ENCODE measurements around the gene FOXN3.
"Not testable (repeated sequence)": the region's sequence is repeated elsewhere in the genome, so short reads cannot be mapped to it uniquely, and the experiment has no call there.

The FOXN3 gene

GRCh38 chr14:89298056-89298834, 118.8 kb downstream of the FOXN3 start:
- no peak for DNase-seq

DNA sequence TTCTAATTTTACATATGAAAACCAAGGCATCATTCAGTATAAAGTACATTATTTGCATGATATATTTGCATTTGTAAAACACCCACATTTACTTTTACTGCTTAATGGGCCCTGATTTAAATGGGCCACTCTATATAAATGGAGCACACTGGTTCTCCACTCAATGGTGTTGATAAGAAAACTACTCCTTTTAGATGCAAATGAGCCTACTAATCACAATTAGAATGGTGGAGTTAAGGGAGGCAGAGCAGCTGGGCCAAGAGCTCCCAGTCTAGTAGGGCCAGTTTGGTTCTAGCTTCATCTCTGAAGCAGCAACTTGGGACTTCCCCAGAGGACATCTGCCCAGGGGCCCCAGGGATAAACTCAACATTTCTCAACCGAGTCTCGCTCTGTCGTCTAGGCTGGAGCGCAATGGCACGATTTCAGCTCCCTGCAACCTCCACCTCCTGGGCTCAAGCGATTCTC, 120.7 kb downstream of the FOXN3 start:
- DNase-seq, result no peak

GRCh38 chr14:89294872-89295271, 122.2 kb downstream of the FOXN3 start:
- DNase-seq, result no peak

GRCh38 chr14:89294469-89294868, 122.6 kb downstream of the FOXN3 start:
- DNase-seq, result not testable (repeated sequence)

DNA sequence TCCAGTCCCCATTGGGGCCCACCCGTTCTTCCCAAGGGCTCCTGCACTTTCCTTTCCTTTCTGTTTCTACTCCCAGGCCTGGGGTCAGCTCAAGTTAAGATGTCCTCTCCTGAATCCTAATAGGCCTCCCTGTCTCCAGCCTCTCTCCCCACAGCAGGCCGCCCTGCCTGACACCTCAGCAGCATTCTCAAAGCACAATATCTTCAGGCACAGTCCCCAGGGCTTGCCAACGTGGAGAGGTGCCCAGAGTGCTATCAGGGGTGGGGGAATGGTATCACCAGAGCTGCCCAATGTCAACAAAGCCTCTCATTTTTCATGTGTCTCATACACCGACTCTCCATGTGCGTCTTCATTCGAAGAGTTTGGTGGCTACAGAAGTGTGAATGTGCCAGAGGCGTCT, 123.0 kb downstream of the FOXN3 start:
- no peak for DNase-seq

DNA sequence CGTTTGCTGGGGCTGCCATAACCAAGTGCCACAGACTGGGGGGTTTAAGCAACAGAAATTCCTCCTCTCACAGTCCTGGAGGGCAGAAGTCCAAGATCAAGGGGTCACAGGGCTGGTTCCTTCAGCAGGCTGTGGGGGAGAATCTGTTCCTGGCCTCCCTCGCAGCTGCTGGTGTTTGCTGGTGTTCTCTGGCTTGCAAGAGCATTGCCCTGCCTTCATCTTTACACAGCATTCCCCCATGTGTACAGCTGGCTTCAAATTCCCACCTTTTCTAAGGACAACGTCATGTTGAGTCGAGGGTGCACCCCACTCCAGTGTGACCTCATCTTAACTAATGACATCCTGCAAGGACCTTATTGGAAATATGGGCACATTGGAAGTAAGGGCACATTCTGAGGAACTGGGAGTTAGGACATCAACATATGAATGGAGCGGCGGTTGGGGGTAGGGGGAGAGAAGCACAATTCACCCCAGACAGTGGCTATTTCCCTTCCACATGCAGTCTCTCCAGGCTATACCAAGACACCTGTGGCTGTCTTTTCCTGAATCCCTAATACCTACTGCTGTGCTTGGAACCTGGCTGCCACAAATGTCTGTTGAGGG, 123.6 kb downstream of the FOXN3 start:
- no peak for DNase-seq

- DNase-seq, result no peak
Observed at GRCh38 chr14:89292579-89293313, 124.3 kb downstream of the FOXN3 start.

- no peak for DNase-seq
Observed at GRCh38 chr14:89291351-89291940, 125.6 kb downstream of the FOXN3 start.

DNA sequence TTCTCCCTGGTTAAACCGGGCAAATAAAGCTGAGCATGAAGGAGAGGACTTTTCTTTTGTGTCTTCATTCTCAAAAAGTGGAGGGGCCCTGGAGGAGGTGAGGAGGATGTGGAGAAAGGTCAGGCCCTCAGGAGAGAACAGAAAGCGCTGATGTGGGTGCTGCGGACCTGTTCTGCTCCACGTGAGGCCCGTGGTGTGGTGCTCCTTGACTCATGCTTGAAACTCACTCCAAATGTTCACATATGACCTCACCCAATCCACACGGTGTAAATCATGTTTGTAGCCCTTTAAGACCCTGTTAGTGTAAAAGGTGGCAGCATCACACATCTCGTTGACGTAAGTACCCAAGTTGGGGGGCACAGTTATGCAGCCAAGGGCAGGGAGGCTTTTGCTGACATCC, 126.2 kb downstream of the FOXN3 start:
- DNase-seq, result no peak

GRCh38 chr14:89289477-89289876, 127.6 kb downstream of the FOXN3 start:
- no peak for DNase-seq

DNA sequence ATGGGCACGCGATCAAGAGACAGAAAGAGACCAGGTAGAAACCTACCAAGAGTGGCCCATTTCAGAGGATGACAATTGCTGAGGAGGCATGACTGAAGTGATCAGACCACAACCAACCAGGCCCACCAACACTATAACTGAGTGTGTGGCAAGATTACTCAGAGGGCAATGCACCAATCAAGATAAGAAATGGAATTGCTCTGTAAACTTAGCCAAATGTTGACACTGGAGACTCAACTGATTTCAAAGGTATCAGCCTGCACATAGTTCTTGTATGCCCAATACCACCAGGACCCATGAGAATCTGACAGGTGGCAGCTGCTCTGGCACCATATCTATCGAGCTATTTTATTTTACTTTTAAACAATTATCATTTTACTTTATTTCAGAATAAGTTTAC, 128.9 kb downstream of the FOXN3 start:
- DNase-seq, result no peak

DNA sequence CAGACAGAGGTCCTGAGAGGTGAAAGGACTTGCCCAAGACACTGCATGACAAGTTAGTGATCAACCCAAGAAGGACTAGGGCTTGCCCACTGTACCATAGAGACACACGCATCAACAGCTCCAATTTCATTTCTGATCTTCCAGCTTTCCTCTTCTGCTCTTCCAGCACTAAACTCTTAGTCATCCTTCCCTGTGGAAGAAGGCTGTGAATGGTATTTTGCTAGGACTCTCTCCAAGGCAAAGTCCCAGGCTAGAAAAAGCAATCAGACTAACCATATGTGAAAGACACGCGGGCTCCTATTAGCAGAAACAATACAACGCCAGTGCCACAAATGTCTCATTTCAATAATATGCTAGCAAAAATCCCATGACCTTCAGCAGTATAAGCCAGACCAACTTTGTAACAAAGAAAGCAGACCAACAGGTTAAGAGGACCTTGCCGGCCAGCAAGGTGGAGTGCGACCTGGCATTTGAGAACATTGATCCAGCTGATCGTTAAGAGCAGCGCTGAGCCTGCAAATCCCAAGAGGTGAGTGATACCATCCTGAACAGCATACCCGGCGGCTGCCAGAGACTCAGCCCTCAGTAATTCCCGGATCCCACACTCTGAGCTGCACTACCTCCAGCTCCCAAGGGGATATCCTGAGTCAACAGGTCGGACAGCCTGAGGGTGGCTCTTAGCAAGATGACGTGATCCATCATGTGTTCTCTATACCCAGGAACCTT, 132.5 kb downstream of the FOXN3 start:
- no peak for DNase-seq

GRCh38 chr14:89283327-89284060, 133.5 kb downstream of the FOXN3 start:
- DNase-seq, result peak in 1 of 2 experiments; percentile 8

- no peak for DNase-seq
Observed at GRCh38 chr14:89282191-89282590, 134.8 kb downstream of the FOXN3 start.

DNA sequence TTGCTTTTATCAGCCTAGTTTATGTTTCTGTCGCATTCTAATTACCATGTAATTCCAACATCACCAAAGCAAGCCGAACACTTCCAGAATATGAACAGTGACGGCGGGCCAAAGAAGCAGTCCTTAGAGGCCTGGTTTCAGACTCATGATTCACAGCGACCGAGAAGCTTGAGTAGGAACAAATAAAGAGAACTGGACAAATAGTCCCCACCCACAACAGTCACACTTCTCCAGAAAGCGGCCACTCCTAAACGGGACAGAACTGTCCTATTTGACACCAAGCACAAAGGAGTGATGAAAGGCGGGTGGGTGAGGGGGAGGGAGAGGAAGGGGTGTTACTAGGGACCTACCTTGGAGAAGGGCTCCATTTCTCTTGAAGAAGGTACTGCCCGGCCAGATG, 136.4 kb downstream of the FOXN3 start:
- DNase-seq, result no peak

- DNase-seq, result no peak
Observed at GRCh38 chr14:89279649-89280232, 137.3 kb downstream of the FOXN3 start.

GRCh38 chr14:89277203-89277602, 139.8 kb downstream of the FOXN3 start:
- DNase-seq, result no peak

DNA sequence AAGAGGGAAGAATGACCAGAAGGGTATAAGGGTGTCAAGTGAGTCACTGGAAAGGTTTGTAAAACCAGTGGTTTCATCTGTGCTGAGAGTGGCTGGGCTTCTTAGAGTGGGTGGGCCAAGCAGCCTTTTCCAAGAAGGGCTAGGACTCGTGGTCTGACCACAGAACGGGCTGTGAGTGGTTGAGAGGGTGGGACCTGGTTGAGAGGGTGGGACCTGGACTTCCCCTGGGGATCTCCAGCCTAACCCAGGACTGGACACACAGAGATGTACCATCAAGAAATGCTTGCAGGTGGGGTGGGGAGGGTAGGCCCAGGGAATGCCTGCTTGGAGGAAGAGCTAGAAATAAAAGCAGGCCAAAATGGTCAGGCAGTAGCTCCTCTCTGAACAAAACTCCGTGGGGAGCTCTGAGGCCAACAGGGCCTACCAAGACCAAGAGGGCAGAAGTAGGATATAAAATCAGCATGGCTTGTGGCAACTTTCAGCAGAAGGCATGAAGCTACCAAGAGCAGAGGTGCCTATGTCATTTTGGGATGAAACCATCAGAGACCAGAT, 140.5 kb downstream of the FOXN3 start:
- DNase-seq, result peak; percentile 20 to 34

GRCh38 chr14:89270439-89271227, 146.4 kb downstream of the FOXN3 start:
- DNase-seq, result no peak

DNA sequence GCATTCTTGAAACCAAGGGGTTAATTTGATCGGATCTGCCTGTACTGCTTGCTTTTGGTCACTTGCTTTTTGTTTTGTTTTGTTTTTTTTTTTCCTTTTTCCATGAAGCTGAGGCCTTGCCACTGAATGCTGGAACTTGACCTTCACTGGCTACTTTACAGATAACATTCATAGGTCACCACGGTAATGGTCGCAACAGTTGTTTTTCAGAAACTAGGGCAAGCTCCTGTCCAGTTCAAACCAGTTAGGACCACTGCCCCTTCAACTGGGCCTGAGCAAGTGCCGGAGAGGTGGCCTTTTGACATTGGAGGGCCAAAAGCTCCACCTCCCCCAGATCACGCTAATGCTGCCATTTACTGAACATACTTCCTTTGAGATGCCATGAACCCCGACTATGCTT, 147.6 kb downstream of the FOXN3 start:
- no peak for DNase-seq
